K562 (cell line): ENCODE results near the gene SNX30. TPM values are rescaled to one million over a fixed set of nuclear protein-coding genes. Genes with fewer than 3 reads are reported as not detected.

ENCODE experiments used
- COPS2 ChIP-seq: fragments of 450-650 bp; conservative IDR thresholded peaks from 2 replicates; pipeline ENCODE4 v1.6.1; 2016; ENCODE audit warnings: mild to moderate bottlenecking, moderate library complexity
- EP300 ChIP-seq: IDR thresholded peaks from 2 replicates; pipeline ENCODE4 v1.6.1; 2012; ENCODE audit warnings: low read length, improper control_type of control experiment
- FOSL1 ChIP-seq: fragments of 200-800 bp; sonication (Bioruptor generic); conservative IDR thresholded peaks from 2 replicates; pipeline ENCODE4 v1.6.1; 2016; ENCODE audit warnings: missing genetic modification characterization, missing compliant biosample characterization
- HNRNPUL1 ChIP-seq: fragments of 200-400 bp; formaldehyde crosslinking; IDR thresholded peaks from 2 replicates; pipeline ENCODE4 v1.6.1; 2017; ENCODE audit warnings: low read length
- MTA1 ChIP-seq: fragments of 450-650 bp; IDR thresholded peaks from 2 replicates; pipeline ENCODE4 v1.6.1; 2017; ENCODE audit warnings: borderline replicate concordance
- NELFE ChIP-seq: IDR thresholded peaks from 2 replicates; pipeline ENCODE4 v1.6.1; 2011; ENCODE audit warnings: mild to moderate bottlenecking; ENCODE audit not compliant: insufficient read depth, insufficient read length
- NFIX ChIP-seq: fragments of 250-450 bp; sonication (Bioruptor Pico); IDR thresholded peaks from 2 replicates; pipeline ENCODE4 v1.4.0; 2020; ENCODE audit warnings: low read depth, mild to moderate bottlenecking, moderate library complexity
- NR3C1 ChIP-seq: sonication (generic); formaldehyde crosslinking; IDR thresholded peaks from 2 replicates; pipeline ENCODE4 v1.8.1; 2022; ENCODE audit warnings: missing genetic modification reagents
- SETDB1 ChIP-seq: IDR thresholded peaks from one replicate; pipeline ENCODE4 v1.6.1; 2012; ENCODE audit warnings: low read length, control low read depth, inconsistent platforms
- ZC3H11A ChIP-seq: IDR thresholded peaks from 2 replicates; pipeline ENCODE4 v1.6.1; 2012; ENCODE audit warnings: low read depth, low read length, improper control_type of control experiment
- ZC3H4 ChIP-seq: sonication (generic); formaldehyde crosslinking; IDR thresholded peaks from 2 replicates; pipeline ENCODE4 v1.9.0; 2021; ENCODE audit warnings: missing genetic modification reagents, borderline replicate concordance
- ZNF217 ChIP-seq: sonication (generic); formaldehyde crosslinking; IDR thresholded peaks from 2 replicates; pipeline ENCODE4 v1.8.0; 2022; ENCODE audit warnings: mild to moderate bottlenecking, missing genetic modification reagents
- polyA plus RNA-seq, 8 experiments: library from polyadenylated mRNA; depleted of rRNA in 4 of 8; stranded (reverse) in 5 of 8; unstranded in 3 of 8; fragments of >200 nt; fragmentation: Nextera tagmentation in 2 of 8; fragmentation: Illumina TruSeq in 1 of 8; extraction: Ambion mirVana in 2 of 8; extraction: Trizol in 1 of 8; gene quantifications; 2 replicates each; pipeline versions ENCODE4 v1.2.1 to v1.2.3, GENCODE V29; 2011 to 2014; ENCODE audit warnings: inconsistent platforms in 1 of 8, missing spikeins in 1 of 8
- total RNA-seq, 7 experiments: library from RNA; depleted of rRNA in 6 of 7; stranded (reverse); fragments of >200 nt in 6 of 7; fragmentation: Illumina TruSeq in 2 of 7; extraction: Trizol in 2 of 7; gene quantifications; 2 replicates each; pipeline versions ENCODE4 v1.2.1 to v1.2.3, GENCODE V29; 2011 to 2021; ENCODE audit warnings: low replicate concordance in 1 of 7
- TF ChIP-seq, protein P1 (sequence below): sonication (generic); formaldehyde crosslinking; IDR thresholded peaks from 2 replicates; pipeline ENCODE4 v1.8.0; 2022; ENCODE audit warnings: mild to moderate bottlenecking, missing genetic modification reagents, borderline replicate concordance
- TF ChIP-seq, protein P2 (sequence below): fragments of 450-650 bp; IDR thresholded peaks from 2 replicates; pipeline ENCODE4 v1.6.1; 2016; ENCODE audit warnings: low read depth
- TF ChIP-seq, protein P3 (sequence below), 2 experiments: IDR thresholded peaks; 2 replicates each; pipeline ENCODE4 v1.6.1; 2012; ENCODE audit warnings: improper control_type of control experiment in 2 of 2, low read depth in 2 of 2, low read length in 2 of 2, borderline replicate concordance in 1 of 2

The SNX30 gene
- total and polyA plus RNA-seq, 9 of the 15 experiments (the other 6 are each of a cell fraction or from before 2014, with no cell fraction given), result 0.76 to 5.9 (median 3.3) TPM

DNA sequence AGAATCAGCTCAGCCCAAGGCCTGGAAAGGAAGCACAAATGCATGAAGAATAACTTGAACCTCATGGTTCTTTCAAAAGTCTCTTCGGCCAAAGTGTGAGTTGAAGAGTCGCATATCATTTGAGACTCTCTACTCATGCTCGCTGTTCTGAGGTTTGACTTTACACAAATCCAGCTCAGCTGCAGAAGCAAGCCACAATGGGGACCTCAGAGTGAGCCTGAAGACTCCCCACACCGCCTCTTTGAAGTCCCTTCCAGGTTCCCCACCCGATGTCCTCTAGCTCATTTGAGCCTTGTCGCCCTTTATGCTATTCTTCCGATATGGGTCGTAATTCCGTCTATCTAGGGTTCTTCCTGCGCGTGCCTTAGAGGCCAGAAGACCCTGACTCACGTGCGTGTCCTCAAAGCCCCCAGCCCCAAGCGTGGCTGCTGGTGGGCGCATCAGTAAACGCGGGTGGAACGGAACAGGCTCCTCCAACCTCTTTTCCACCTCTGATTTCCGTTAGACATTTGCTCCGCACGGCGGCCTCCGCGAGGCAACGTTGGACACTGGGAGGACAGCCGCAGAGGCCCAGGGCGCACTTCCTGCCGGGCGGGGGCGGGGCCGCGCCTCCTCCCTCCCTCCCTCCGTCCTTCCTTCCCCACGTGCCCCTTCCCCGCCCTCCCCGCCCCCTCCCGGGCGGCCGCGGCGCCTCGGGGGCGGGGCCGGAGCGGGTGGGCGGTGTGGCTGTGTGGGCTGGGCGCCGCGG, at the start of gene SNX30 (continued):
- TF ChIP-seq EP300, result peak; percentile 26; the same call in 1 of the 2 replicates
- TF ChIP-seq NELFE, result no peak
- no peak for TF ChIP-seq ZNF217 (CRISPR knock-in tag)
- TF ChIP-seq COPS2, result no peak
- no peak for TF ChIP-seq ZC3H11A
- TF ChIP-seq, protein P1, sequence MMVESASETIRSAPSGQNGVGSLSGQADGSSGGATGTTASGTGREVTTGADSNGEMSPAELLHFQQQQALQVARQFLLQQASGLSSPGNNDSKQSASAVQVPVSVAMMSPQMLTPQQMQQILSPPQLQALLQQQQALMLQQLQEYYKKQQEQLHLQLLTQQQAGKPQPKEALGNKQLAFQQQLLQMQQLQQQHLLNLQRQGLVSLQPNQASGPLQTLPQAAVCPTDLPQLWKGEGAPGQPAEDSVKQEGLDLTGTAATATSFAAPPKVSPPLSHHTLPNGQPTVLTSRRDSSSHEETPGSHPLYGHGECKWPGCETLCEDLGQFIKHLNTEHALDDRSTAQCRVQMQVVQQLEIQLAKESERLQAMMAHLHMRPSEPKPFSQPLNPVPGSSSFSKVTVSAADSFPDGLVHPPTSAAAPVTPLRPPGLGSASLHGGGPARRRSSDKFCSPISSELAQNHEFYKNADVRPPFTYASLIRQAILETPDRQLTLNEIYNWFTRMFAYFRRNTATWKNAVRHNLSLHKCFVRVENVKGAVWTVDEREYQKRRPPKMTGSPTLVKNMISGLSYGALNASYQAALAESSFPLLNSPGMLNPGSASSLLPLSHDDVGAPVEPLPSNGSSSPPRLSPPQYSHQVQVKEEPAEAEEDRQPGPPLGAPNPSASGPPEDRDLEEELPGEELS (CRISPR knock-in tag), result peak; percentile 86; the same call in 1 of the 2 replicates
- no peak for TF ChIP-seq MTA1
- TF ChIP-seq NFIX (CRISPR knock-in tag), result no peak
- no peak for TF ChIP-seq ZC3H4 (CRISPR knock-in tag)
- 0 out of 2 replicates have a peak, but pooled peaks have one; percentile 25 for TF ChIP-seq FOSL1
- no peak for TF ChIP-seq HNRNPUL1
- TF ChIP-seq, protein P2, sequence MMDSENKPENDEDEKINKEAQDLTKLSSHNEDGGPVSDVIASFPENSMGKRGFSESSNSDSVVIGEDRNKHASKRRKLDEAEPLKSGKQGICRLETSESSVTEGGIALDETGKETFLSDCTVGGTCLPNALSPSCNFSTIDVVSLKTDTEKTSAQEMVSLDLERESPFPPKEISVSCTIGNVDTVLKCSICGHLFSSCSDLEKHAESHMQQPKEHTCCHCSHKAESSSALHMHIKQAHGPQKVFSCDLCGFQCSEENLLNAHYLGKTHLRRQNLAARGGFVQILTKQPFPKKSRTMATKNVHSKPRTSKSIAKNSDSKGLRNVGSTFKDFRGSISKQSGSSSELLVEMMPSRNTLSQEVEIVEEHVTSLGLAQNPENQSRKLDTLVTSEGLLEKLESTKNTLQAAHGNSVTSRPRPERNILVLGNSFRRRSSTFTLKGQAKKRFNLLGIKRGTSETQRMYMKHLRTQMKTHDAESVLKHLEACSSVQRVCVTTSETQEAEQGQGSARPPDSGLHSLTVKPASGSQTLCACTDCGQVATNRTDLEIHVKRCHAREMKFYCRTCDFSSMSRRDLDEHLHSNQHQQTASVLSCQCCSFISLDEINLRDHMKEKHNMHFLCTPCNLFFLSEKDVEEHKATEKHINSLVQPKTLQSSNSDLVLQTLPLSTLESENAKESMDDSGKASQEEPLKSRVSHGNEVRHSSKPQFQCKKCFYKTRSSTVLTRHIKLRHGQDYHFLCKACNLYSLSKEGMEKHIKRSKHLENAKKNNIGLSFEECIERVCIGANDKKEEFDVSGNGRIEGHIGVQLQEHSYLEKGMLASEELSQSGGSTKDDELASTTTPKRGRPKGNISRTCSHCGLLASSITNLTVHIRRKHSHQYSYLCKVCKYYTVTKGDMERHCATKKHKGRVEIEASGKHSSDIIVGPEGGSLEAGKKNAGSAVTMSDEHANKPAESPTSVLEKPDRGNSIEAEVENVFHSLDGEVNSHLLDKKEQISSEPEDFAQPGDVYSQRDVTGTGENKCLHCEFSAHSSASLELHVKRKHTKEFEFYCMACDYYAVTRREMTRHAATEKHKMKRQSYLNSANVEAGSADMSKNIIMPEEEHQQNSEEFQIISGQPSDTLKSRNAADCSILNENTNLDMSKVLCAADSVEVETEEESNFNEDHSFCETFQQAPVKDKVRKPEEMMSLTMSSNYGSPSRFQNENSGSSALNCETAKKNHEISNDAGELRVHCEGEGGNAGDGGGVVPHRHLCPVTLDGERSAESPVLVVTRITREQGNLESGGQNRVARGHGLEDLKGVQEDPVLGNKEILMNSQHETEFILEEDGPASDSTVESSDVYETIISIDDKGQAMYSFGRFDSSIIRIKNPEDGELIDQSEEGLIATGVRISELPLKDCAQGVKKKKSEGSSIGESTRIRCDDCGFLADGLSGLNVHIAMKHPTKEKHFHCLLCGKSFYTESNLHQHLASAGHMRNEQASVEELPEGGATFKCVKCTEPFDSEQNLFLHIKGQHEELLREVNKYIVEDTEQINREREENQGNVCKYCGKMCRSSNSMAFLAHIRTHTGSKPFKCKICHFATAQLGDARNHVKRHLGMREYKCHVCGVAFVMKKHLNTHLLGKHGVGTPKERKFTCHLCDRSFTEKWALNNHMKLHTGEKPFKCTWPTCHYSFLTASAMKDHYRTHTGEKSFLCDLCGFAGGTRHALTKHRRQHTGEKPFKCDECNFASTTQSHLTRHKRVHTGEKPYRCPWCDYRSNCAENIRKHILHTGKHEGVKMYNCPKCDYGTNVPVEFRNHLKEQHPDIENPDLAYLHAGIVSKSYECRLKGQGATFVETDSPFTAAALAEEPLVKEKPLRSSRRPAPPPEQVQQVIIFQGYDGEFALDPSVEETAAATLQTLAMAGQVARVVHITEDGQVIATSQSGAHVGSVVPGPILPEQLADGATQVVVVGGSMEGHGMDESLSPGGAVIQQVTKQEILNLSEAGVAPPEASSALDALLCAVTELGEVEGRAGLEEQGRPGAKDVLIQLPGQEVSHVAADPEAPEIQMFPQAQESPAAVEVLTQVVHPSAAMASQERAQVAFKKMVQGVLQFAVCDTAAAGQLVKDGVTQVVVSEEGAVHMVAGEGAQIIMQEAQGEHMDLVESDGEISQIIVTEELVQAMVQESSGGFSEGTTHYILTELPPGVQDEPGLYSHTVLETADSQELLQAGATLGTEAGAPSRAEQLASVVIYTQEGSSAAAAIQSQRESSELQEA, result no peak
- TF ChIP-seq NR3C1 (CRISPR knock-in tag), result no peak
- TF ChIP-seq, protein P3, sequence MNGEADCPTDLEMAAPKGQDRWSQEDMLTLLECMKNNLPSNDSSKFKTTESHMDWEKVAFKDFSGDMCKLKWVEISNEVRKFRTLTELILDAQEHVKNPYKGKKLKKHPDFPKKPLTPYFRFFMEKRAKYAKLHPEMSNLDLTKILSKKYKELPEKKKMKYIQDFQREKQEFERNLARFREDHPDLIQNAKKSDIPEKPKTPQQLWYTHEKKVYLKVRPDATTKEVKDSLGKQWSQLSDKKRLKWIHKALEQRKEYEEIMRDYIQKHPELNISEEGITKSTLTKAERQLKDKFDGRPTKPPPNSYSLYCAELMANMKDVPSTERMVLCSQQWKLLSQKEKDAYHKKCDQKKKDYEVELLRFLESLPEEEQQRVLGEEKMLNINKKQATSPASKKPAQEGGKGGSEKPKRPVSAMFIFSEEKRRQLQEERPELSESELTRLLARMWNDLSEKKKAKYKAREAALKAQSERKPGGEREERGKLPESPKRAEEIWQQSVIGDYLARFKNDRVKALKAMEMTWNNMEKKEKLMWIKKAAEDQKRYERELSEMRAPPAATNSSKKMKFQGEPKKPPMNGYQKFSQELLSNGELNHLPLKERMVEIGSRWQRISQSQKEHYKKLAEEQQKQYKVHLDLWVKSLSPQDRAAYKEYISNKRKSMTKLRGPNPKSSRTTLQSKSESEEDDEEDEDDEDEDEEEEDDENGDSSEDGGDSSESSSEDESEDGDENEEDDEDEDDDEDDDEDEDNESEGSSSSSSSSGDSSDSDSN (IDR thresholded peaks at IDR 0.05; ENCODE audit: borderline replicate concordance in 1 of 2, low read depth in 2 of 2, low read length in 2 of 2), result peak in 1 of 2 experiments; percentile 35; a peak in 1 of 4 replicates
- no peak for TF ChIP-seq SETDB1
